ENCODE results near the gene AFTPH.
"Not testable (repeated sequence)": the region's sequence is repeated elsewhere in the genome, so short reads cannot be mapped to it uniquely, and the experiment has no call there.

GRCh38 chr2:64530946-64531345, 6.8 kb downstream of the AFTPH start:
- not testable (repeated sequence) for TF ChIP-seq CTCF (IDR thresholded peaks at IDR 0.05; ENCODE audit: insufficient read depth, low read length, poor library complexity, severe bottlenecking); EZH2phosphoT487 (conservative IDR thresholded peaks at IDR 0.05; ENCODE audit: low read length)
